HG03520 (cell line): ENCODE results near the gene TMEM229B.
"Not testable (repeated sequence)": the region's sequence is repeated elsewhere in the genome, so short reads cannot be mapped to it uniquely, and the experiment has no call there.

Experiments used
- ATAC-seq: cut with Tn5 transposase; IDR thresholded peaks from one replicate; pipeline ENCODE4 v1.9.1; 2021; ENCODE audit warnings: mild to moderate bottlenecking, moderate library complexity; ENCODE audit not compliant: unreplicated experiment

TMEM229B gene

DNA sequence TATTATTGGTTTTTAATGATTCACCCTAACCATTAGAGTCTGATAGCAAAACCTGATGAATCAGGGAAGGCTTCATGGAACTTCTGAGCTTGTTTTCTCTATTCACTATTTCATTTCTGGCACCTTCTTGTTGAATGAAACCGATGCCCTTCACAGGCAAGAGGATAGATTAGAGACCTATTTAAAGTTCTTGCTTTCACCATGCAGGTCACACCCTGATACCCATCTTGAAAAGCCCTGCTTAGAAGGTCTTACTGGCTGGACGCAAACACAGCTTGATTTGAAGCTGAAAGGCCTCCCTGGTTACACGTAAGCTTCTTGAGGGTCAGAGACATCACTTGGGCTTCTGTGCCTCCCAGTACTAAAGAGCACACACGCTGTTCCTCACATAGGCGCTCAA is 29.2 kb downstream of the TMEM229B start:
- no peak for ATAC-seq

DNA sequence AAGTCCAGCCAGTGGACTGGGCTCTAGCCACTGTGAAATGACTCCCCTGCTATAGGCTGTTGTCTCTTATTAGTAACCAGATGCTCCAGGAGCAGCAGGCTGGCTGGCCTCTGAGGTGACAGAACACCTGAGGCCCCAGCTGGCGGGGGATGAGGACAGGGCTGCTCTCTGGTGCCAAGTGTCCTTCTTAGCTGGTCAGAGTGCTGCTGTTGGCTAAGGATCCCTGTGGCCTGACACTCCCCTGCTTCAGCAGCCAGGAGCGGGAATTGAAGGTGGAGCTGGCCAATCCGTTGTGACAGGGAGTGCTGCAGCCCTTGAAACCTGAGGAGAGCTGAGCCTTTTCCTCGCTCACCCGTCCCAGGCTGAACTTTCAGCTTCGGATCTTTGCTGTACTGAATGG is 30.7 kb downstream of the TMEM229B start:
- ATAC-seq = no peak

DNA sequence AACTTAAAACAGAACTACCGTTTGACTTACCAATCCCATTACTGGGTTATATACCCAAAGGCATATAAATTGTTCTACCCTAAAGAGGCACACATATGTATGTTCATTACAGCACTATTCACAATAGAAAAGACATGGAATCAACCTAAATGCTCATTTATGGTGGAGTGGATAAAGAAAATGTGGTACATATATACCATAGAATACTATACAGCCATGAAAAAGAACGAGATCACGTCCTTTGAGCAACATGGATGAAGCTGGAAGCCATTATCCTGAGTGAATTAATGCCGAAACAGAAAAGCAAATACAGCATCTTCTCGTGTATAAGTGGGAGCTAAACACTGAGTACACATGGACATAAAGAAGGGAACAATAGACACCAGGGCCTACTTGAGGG is 31.8 kb downstream of the TMEM229B start:
- no peak for ATAC-seq

DNA sequence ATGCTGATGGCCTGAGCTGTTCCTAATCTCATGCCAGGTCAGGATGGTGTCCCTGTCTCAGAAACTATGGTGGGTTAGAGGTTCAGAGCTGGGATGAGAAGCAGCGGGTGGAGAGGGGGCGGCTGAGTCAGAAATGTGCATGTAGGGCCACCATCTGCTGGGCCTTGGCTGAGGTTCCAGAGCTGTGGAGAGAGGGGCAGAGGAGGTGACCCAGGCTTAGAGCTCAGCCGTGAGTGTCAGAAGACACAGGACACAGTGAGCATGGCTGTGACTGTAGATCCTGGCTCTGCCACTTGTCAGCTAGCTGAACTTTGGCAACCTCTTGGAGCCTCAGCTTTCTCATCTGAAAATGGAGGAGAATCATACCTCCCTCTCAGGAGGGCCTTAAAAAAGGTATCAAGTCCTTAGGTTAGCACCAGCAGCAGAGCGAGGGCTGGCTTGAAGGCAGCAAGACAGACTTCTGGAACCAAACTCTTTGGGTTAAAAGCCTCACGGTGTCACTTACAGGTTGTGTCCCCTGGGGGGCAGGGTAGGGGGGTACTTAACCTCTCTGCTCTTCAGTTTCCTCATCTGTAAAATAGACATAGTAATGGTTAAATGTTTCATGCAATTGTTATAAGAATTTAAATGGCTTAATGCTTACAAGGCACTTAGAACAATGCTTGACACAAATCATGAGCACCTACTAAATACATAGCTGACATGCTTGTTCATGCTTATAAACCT is 34.8 kb downstream of the TMEM229B start:
- ATAC-seq = no peak

DNA sequence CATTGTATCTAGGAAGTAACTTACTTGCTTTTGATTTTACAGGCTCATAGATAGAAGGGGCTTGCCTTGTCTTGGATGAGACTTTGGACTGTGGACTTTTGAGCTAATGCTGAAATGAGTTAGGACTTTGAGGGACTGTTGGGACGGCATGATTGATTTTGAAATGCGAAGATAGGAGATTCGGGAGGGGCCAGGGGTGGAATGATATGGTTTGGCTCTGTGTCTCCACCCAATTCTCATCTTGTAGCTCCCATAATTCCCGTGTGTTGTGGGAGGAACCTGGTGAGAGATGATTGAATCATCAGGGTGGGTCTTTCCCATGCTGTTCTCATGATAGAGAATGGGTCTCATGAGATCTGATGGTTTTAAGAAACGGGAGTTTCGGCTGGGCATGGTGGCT is 36.9 kb downstream of the TMEM229B start:
- ATAC-seq = not testable (repeated sequence)

DNA sequence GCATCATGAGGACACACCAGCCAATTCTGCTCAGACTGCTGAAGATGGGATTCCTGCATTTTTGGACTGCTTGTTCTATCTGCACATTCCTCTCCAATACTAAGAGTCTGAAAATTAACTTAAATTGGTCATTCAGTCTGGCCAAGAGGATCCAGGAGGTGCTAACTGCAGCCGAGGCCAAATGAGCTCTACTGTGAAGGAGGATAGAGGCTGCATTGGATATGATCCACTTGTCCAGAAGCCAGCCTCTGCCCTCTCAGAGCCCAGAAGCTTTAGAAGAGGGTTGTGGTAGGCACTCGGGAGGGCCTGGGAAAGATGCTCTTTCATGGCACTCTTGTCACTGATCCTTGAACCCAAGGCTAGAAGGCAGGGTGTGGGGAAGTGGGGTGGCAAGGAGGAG is 39.4 kb downstream of the TMEM229B start:
- ATAC-seq = no peak

DNA sequence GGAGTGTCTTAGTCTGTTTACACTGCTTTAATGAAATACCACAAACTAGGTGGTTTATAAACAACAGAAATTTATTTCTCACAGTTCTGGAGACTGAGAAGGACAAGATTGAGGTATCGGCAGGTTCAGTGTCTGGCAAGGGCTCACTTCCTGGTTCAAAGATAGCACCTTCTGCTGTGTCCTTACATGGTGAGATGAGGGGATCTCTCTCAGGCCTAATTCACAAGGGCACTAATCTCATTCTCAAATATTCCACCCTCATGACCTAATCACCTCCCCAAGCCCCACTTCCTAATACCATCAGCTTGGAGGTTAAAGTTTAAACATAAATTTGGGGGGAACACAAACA is 41.5 kb downstream of the TMEM229B start:
- ATAC-seq = no peak

DNA sequence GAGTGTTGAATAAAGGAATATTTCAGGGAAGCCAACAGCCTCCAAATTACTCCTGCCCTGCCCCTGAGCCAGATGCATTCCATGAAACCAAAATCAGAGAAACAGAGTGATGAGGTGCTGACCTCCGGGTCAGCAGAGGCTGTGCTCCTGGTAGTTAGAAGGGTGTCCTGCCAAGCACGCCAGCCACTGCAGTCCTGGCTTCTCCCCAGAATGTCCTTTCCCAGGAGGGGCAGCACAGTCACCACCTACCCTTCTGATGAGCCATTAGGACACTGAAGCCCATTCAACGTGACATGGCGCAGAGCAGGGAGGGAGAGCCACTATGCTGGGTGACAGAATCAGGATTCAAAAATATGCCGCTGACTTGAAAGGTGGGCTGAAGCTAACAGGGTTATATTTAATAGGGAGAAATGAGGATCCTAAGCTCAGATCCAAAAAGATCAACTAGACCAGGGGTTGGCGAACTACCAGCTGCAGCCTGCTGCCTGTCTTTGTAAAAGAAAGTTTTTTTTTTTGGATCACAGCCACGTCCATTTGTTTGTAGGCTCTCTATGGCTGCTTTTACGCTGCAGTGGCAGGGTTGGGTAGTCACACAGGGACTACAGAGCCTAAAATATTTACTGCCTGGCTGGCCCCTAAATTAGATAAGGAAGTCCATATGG is 42.0 kb downstream of the TMEM229B start:
- ATAC-seq = no peak

DNA sequence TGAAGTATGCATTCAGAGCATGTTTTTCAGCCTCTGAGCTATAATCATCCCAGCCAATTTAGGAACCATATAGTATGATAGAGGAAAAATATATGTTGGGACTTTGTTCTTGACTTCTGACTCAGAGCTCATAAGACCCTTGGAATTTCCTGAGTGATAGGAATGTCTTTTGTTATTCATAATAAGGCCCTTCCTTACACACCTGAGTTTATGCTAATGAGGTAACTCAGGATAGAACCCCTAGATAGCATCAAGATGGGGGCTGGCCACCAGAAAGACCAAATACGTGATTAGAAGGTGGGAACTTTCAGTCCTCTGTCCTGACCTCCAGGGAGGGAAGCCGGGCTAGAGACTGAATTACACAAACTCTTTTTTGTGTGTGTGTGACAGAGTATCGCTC is 44.1 kb downstream of the TMEM229B start:
- ATAC-seq = no peak

DNA sequence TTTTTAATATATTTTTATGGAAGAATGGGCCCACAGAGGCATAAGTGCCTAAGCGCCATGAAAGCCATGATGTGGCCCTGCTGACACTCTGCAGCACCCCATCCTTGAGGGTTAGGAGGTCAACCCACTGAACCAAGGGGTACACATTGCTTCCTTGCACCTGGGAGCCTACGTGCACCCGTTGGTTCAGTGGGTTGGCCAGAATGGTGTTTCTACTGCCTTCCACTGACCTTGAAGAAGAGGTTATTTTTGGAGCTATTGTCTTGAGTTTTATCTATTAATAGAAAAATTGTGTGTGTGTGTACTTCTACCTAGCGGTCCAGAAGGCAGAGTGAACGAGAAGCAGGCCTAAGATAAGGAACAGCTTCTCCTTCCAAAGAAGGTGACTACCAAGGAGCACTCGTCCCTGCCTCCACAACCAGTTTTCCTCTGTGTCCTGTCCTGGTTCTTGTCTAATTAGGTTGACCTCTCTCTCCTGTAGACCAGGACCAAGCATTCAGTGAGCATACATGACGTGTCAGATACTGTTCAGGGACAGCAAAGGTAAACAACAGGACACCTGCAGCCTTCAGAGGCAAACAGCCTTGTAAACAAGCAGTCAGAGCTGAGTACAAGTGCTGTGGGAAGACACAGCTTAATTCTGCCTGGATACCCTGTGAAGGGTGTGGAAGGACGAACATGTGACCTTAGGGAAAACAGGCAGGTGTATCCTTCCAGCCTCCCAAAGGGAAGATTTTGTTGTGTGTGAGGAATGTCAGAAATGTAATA is 46.2 kb downstream of the TMEM229B start:
- ATAC-seq = no peak

DNA sequence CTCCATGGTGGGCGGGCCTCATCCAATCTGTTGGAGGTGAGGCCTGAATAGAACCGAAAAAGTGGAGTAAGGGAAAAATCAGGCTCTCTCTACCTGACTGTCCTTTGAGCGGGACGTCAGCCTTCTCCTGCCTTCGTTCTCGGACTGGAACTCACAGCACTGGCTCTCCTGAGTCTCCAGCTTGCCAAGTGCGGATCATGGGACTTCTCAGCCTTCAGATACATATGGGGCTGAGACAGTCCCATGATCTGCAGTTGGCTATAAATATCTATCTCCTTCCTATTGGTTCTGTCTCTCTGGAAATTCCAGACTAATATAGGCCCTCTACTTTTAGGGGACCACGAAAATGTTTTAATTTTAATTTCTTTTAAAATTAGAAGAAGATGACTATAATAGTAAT is 46.8 kb downstream of the TMEM229B start:
- ATAC-seq = no peak

DNA sequence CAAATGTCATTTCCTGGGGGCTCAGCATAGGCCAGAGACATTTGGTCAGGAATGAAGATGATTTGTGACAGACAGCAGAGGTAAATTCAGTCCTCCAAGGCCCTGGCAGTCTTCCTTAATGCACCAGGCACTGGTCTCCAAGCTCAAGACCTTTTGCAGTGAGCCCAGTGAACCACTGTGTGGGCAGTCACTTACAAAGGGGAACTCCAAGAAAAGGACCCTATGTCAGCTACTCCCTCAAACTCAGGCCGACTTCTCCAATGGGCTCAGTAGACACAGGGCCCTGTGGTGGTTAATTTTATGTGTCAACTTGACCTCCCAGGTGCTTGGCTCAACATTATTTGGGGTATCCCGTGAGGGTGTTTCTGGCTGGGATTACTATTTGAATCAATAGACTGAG is 47.3 kb downstream of the TMEM229B start:
- ATAC-seq = no peak

DNA sequence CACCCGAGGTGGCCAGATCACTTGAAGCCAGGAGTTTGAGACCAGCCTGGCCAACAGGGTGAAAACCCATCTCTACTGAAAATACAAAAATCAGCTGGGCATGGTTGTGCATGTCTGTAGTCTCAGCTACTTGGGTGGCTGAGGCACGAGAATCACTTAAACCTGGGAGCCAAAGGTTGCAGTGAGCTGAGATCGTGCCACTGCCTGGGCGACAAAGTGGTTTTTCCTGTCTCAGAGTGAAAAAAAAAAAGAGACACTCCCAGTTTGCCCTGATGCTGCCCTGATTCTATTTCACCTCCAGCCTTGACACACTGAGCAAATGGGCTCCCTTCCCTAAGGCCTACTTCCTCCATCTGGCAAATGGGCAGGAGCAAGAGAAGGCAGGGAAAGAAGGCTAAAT is 48.0 kb downstream of the TMEM229B start:
- ATAC-seq = no peak

DNA sequence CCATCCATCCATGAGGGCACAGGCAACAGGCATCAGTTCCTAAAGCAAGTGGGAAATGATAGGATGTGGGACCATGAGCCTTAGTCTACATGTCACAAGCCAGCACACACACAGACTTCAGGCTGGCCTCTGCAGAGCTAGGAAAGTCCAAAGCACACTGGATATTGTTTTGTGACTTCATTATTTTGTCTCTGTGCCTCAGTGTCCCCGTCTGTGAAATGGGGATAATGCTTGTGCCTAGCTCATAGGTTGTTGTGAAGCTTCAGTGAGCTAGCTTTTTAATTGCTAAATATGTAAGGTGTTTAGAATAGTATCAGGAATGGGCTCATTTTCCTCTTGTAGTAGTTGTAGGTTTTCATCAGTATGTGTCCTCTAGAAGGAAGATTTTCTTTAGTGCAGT is 49.6 kb downstream of the TMEM229B start:
- no peak for ATAC-seq

DNA sequence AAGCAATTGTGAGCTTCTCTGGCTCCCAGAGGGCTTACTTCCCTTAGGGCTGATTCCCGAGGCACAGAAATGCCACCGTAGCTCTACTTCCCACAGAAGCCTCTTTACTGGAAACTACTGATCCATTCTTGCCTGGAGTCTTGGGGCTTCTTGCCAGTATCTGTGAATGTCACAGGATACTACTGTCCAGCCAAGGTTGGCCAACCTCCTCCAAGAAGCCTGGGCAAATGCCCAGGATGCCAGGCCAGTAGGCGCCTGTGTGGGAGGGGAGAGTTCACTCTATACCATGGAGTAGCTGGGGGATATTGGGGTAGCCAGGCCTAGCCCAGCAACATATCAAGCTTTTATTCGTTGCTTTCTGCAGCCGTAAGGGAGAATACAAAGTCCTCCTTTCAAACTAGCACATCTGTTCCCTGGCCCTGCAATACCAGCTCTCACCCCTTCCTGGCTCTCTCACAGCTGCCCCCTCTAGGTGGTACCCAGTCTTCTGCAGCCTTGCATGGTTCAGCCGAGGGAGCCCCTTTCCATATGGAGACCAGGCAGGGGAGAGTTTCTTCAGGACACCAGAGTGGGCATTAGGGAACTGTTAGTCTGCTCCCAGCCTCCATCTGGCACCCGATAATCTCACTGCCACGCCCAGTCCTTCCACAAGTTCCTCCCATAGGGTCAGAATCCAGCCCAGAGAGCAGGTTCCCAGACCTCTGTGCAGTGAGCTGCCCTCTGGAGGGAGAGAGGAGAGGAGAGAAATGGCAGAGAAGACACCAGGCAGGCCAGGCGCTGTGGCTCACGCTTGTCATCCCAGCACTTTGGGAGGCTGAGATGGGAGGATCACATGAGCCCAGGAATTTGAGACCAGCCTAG is 52.3 kb downstream of the TMEM229B start:
- no peak for ATAC-seq

DNA sequence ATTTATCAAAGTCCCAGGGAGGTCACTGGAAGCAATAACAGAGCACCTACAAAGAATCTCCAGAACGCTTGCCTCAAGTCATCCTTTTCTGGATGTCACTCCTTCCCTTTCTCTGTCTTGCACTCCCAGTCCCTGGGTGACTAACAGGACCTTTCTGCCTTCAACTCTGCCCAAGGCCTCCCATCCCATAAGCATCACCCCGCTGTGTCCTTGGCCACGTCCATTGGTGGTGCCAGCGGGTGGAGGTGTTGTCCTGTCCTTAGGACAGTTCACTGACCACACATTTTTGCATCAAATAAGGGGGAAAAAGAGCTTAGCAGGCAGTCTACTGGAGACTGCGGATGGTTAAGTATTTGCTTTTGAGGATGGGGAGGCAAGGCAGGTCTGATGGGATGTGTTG is 52.9 kb downstream of the TMEM229B start:
- ATAC-seq = no peak

DNA sequence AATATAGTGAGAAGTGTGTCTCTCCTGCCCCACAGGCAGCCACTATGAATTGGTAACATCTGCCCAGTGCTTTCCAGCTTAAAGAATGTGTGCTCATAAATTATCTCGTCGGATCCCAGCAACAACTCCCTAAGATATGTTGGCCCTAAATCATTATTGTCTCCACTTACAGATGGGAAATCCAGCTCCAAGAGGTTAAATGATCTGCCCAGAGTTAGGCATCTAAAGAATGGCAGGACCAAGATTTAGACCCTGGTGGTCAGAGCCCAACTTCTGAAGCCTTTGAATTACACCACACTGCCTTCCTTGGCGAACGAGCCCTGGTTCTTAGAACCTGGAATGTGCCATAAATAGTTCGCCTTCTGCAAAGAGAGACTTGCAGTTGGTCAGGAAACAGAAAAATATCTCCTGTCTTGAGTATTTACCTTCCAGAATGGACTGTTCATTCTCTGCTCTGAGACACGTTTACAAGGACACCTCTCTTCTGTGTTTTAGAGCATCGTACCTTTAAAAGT is 56.4 kb downstream of the TMEM229B start:
- ATAC-seq = no peak

DNA sequence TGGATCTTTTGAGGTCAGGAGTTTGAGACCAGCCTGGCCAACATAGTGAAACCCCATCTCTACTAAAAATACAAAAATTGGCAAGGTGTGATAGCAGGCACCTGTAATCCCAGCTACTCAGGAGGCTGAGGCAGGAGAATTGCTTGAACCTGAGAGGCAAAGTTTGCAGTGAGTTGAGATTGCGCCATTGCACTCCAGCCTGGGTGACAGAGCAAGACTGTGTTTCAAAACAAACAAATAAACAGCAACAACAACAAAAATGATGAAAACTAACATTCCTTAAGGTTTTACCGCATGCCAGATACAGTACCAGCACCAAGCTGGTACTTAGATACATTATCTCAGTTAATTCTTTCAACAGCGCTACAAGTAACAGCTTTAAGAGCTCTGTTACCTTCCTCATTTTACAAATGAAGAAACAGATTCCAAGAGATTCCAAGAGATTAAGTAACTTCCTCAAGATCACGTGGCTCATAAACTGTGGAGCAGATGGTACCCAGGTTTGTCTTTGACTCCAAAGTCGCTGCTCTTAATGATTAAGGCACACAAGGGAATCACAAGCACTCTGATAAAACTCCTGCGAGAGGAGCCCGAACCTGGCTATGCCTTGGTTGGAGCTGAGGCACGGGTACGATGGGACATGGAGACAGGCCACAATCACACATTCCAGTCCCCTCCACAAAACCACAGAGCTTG is 58.9 kb downstream of the TMEM229B start:
- no peak for ATAC-seq

DNA sequence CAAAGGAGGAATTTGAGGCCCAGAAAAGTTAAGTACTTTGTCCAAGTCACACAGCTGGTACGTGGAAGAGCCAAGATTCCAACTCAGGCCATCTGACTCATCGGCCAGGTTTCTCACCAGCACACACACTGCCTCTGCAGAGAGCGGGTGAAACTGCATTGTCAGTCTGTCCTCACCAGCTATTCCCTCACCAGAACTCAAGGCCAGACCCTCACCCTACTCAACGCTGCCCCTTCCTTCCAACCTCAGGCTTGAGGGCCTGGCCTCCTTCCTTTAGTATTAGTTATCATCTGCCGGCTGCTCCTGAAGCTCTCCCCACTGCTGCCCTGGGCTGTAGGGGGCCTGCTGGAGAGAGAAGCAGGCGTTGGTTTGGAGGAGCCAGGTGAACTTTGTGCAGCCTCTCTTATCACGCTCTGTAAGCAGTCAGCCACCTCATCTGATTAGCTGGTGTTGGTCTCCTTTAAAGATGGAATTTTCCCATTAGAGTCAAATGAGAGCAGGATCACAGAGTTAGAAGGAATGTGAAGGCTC is 60.0 kb downstream of the TMEM229B start:
- ATAC-seq = no peak

DNA sequence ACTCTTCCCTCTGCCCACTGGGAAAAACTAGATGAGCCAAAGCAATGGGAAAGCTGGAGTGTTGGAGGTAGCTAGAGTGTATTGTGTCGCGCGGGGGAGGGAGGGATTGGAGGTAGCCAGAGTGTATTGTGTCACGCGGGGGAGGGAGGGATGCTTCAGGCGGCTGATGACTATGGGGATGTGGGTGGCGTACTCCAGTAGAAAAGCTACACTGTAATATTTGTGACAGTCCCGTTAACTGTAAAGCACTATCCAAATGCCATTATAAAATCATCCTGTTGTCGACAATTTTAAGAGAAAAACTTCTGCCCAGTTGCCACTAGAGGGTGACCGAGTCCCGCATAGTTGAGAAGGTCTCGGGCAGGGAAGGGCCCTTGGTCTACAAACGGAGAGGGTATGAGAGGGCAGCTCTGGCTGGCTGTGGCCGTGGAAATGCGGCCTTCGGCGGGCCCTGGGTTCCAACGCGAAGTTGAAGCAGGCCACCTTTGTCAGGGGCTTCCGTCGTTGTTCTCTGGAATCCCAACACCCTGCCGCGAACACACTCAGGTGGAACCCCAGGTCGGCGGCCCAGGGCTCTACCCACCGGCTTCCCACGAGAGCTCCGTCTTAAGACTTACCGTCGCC is 61.4 kb downstream of the TMEM229B start:
- no peak for ATAC-seq
